GM19397 (cell line): ENCODE results near the gene VAMP5.
"Not testable (repeated sequence)": the region's sequence is repeated elsewhere in the genome, so short reads cannot be mapped to it uniquely, and the experiment has no call there.

Experiments
- ATAC-seq: cut with Tn5 transposase; IDR thresholded peaks from one replicate; pipeline ENCODE4 v1.9.1; 2021; ENCODE audit warnings: mild to moderate bottlenecking, moderate library complexity; ENCODE audit not compliant: unreplicated experiment

The VAMP5 gene

GRCh38 chr2:85600951-85601770 lies 16.9 kb downstream of the VAMP5 start:
- ATAC-seq: no peak

- ATAC-seq: peak; percentile 45
Observed at GRCh38 chr2:85601771-85602475, 17.7 kb downstream of the VAMP5 start.

GRCh38 chr2:85602476-85603234 lies 18.4 kb downstream of the VAMP5 start, which contains the start of gene TMEM150A:
Gene TMEM150A (minus strand): TSS chr2:85602698. CDS start chr2:85601948, 750 bp downstream.
- peak; percentile 94 for ATAC-seq

DNA sequence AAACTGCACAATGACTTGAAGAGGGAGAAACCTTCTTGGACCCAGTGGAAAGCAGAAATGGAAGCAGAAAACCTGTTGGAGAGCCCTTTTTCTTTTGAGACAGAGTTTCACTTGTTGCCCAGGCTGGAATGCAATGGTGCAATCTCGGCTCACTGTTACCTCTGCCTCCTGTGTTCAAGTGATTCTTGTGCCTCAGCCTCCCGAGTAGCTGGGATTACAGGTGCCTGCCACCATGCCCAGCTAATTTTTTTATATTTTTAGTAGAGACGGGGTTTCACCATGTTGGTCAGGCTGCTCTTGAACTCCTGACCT lies 19.9 kb downstream of the VAMP5 start:
- ATAC-seq: not testable (repeated sequence)

DNA sequence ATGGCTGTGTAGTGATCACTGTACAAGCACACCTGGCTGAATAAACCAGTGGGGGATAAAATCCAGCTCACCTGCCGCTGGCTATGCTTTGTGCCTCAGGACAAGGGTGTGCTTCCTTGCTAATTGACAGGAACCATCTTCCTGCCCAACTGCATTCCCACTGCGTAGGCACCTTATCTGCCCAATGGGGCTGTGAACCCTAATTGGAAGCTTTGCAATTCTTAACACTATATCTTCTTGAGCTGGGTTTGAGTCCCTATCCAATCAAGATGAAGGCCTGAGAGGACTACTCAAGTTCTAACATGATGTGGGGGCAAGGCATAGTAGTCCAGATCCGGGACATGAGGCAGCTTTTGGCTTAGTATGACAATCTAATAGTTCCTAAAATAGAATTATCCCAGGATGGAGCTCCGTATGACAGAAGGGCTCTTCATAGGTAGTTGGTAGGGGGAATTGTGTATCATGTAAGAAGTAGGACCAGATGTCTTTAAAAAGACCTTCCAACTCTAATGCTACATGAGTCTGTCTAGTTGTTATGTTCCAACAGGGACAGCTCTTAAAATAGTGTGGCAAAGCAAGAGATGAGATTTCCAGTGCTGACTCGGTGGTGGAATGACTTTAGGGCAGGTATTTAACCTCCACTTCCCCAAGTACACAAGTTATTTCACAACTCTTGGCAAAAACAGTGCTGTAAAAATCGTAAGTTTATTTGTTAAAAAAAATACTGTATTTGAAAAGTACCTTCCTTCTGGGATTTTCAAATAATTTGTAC lies 20.5 kb downstream of the VAMP5 start:
- no peak for ATAC-seq

DNA sequence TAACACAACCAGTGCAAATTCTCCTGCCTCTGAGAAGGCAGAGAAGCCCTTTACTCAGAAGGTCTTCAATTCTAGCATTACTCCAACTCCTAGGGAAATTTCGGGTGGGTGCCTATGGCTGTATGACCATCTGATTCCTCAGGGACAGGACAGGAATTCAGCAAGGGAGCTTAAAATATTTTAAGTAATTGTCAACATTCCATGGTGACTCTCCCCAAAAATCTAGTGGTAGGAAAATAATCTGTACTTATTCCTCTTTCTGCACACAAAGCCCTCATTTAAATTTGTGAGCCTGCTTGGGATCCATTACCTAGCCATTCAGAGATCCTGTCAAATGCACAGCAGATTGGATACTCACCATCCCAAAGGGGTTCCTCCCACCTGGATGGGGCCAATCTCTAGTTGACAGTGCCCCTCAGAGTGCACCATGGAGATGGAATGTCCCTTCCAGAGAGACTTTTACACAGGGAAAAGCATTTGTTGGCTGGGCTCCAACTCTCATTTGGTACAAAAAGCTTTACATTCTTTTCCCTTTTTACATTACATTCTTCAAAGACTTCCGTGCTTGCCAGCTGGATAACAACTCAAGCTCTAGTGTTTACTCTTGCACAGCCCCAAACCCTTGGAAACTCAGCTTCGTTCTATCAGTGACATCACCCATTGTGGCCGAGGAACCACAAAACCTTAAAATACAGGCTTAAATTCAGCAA lies 21.3 kb downstream of the VAMP5 start:
- no peak for ATAC-seq

- no peak for ATAC-seq
Observed at GRCh38 chr2:85606116-85606455, 21.9 kb downstream of the VAMP5 start.

DNA sequence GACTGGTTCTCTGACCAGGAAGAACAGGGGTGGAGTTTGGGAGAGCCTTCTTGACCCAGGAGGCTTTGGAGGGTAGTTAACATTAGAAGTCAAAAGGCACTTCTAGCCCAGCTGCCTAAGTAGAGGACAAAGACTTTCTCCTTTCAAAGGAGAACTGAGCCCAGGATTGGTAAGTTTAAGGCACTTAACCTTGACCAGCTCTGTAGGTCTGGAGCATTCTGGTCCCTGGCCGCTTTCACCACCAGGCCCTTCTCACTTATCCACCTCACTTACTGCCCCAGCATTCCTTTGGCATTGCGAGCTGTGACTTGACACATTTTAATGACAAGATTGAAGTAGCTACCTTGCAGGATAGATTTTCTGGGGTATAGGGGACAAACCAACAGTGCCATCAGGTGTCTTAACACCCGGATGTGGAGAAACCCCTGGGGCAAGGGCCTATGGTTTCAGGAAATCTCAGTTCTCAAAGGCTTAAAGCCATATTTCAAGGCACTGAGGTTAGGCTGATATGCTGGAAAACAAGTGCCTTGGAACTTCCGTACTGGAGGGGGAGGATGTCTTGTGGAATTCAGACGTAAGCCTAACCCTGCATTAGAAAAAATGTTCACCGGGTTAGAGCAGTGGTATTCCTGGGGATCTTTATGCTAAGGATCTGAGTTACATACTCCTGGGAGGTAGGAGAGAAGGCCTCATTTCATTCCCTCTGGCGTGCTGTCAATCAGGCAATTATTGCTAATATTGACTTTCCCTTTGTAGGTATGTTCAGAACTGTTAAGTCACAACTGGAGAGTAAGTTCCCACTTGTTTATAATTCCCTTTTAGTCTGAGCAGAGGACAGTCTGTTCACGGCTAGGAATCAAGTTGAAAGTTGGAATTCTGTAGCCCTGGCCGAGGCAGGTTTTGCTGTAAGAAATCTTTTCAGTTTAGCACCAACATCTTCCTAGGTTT lies 23.3 kb downstream of the VAMP5 start:
- ATAC-seq: no peak

GRCh38 chr2:85611217-85611704 lies 27.0 kb downstream of the VAMP5 start:
- no peak for ATAC-seq

DNA sequence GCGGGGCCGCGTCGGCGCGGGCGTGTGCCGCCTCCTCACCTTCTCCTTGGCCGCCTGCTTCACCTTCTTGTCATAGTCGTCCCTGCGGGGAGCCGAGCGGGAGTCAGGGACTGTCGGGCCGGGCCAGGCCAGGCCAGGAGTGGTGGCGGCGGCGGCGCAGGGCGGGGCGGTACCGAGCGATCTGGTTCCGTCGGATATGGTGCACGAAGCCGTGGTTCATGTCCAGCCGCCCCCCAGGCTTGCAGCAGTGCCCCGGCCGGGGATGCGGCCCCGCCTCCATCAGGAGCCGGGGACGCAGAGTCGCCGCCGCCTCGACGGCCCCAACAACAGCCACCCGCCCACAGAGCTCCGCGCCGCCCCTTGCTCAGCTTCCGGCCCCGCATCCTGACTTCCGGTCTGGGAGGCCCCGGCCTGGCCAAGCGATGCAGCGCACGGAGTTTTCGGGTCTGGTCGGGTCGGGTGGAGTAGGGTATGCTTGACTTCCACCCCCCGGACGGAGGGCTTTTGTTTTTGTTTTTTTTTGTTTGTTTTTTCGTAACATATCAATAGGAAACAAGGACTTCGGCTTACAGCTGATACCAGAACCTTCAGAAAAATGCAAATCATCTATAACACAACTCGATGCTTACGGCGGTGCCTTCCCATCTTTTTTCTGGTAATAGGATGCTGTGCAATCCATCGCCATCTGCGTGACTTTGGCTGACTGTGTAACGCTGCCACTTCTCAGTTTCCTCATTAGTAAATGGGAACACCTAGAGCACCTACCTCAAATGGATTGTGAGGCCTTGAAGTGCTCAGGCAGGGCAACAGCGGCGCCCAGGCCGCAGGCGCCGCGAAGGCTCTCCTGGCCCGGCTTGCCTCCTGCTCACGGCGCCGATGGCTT lies 27.7 kb downstream of the VAMP5 start, which contains the start of gene C2orf68:
Gene C2orf68, minus strand, starts transcription at position 362 of the 883 bp plus-strand sequence. Its CDS starts 82 bp downstream, at position 280.
- ATAC-seq: peak; percentile 71

DNA sequence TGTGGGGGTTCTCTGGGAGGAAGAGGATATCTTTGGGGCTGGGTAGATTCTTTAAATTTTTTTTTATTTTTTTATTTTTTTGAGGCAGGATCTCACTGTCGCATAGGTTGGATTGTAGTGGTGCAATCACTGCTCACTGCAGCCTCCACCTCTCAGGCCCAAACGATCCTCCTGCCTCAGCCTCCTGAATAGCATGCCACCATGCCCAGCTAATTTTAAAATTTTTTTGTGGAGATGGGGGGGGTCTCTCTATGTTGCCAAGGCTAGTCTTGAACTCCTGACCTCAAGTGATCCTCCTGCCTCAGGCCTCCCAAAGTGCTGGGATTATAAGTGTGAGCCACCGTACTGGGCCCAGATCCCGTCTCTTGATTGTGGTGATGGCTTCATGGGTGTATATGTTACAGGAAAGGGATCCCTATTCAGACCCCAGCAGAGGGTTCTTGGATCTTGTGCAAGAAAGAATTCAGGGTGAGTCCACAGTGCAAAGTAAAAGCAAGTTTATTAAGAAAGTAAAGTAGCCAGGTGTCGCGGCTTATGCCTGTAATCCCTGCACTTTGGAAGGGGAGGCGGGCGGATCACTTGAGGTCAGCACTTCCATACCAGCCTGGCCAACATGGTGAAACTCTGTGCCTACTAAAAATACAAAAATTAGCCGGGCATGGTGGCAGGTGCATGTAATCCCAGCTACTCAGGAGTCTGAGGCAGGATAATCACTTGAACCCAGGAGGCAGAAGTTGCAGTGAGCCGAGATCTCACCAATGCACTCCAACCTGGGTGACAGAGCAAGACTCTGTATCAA lies 29.7 kb downstream of the VAMP5 start:
- no peak for ATAC-seq

DNA sequence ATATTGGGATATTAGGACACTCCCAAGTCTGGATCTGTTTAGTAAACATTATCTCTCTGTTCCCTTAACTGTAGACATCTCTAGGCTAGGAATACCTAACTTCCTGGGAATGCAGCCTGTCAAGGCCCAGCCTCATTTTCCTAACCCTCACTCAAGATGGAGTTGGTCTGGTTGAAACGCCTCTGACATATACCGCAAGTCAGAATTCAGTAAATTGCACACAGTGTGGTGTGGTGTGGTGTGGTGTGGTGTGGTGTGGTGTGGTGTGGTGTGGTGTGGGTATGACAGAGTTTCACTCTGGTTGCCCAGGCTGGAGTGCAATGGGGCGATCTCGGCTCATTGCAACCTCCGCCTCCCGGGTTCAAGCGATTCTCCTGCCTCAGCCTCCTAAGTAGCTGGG lies 30.5 kb downstream of the VAMP5 start:
- ATAC-seq: not testable (repeated sequence)

- no peak for ATAC-seq
Observed at GRCh38 chr2:85615413-85615728, 31.1 kb downstream of the VAMP5 start.

GRCh38 chr2:85617723-85618122 lies 33.5 kb downstream of the VAMP5 start:
- ATAC-seq: not testable (repeated sequence)

DNA sequence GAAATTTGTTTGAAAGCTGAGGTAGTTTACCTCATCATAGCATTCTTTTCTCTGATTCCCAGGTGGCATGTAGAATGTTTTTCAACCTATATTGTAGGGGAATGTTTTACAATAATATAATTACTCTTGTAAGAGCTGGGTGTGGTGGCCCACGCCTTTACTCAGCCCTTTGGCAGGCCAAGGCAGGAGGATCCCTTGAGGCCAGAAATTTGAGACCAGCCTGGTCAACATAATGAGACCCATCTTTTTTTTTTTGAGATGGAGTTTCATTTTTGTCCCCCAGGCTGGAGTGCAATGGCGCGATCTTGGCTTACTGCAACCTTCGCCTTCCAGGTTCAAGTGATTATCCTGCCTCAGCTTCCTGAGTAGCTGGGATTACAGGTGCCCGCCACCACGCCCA lies 35.4 kb downstream of the VAMP5 start:
- no peak for ATAC-seq

DNA sequence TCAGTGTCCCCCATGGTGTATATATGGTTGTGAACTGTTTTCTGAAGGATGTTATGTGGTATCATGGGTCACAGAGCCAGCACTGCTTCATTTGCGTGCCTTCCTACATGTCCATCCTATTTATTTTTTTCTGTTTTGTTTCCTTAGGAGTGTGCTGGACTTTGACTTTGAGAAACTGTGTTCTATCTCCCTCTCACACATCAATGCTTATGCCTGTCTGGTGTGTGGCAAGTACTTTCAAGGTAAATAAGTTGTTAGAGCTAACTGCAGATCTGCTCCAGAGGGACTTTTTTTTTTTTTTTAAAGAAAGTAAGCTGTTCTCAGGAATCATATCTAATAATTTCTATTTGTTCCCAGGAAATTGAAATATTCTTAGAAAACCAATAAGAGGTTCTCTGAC lies 37.1 kb downstream of the VAMP5 start:
- ATAC-seq: no peak

DNA sequence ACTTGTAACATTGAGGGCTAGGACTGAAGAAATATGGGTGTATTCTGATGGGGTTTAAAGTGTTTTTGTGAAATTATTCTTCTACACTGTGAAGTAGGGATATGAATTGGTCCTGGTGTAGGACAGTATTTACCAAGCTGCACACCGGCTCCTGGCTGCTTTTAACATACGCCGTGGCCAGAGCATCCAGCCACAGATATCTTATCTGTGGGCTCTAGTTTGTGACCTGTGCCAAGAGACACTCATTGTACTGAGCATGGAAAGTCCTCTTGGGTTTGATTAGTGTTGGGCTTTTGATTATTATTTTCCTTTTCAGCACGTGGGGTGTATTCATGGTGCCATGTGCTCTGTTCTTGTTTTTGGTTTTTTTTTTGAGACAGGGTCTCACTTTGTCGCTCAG lies 39.8 kb downstream of the VAMP5 start:
- ATAC-seq: no peak
